GM21423 (cell line): ENCODE measurements around the gene SESTD1.
"Not testable (repeated sequence)": the region's sequence is repeated elsewhere in the genome, so short reads cannot be mapped to it uniquely, and the experiment has no call there.

Experiments used
- ATAC-seq: cut with Tn5 transposase; IDR thresholded peaks from one replicate; pipeline ENCODE4 v1.9.1; 2021; ENCODE audit warnings: mild to moderate bottlenecking, moderate library complexity; ENCODE audit not compliant: unreplicated experiment

The SESTD1 gene

DNA sequence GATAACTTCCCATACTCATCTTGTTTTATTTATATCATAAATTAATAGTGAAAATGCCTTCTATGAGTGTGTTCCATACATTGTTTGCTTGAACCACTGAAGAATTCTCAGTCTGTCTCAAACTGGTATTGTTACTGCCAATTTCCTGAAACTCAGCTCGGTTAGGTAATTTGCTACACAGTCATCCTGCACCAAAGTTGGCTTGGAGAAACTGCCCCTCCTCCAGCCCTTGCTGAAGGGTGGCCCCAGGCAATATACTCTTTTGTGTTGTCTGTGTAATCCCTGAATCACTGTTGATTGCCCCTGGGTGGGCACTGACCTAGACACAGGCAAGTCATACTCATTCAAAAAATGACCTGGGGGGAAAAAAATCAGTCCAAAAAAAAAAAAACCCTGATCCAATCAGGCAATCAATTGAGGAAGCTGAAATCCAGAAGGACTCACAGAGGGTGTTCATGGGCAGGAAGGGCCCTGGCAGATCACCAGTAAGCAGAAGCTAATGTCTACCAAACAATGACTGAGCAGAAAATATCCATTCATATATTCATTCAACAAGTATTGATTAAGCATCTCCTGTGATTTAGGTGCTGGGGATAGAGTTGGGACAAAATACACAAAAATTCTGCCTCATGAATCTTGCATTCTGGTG is 3.8 kb upstream of the SESTD1 start:
- ATAC-seq = no peak

DNA sequence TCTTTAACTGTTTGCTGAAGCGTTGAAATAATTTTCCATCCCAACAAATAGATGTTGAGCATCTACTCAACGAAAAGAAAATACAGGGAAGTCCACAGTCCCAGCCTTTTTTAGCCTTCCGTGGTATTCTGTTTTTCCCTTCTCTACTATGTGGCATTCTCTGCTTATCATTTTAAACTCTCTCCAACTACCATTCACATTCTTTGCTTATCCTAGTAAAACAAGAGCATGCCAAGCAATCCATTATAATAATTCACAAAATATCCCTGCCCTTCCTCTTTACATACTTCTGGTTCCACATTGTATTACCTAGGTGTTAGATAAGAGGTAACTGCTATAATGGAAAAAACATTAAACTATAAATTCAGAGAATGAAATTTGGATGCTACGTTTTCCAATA is 1.6 kb upstream of the SESTD1 start:
- ATAC-seq = no peak

DNA sequence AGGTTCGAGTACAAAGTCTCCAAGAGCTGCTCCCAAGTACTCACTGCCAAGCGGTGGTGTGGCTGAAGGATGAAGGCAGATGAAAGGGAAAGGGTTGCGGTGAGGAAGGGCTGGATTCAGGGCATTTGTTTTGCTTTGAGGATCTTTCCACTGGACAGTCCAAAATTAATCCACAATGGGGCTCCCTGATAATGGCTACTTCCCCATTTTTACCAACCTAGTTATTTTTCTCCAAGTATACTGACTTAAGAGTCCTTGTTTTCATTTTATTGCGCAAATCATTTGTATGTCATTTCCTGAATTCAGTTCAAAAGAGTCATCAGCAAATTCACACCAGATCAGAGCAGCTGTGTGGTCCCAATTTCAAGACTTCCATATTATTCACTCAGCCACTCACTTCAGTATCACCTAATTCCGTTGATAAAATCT is 464 bp upstream of the SESTD1 start:
- ATAC-seq = no peak

DNA sequence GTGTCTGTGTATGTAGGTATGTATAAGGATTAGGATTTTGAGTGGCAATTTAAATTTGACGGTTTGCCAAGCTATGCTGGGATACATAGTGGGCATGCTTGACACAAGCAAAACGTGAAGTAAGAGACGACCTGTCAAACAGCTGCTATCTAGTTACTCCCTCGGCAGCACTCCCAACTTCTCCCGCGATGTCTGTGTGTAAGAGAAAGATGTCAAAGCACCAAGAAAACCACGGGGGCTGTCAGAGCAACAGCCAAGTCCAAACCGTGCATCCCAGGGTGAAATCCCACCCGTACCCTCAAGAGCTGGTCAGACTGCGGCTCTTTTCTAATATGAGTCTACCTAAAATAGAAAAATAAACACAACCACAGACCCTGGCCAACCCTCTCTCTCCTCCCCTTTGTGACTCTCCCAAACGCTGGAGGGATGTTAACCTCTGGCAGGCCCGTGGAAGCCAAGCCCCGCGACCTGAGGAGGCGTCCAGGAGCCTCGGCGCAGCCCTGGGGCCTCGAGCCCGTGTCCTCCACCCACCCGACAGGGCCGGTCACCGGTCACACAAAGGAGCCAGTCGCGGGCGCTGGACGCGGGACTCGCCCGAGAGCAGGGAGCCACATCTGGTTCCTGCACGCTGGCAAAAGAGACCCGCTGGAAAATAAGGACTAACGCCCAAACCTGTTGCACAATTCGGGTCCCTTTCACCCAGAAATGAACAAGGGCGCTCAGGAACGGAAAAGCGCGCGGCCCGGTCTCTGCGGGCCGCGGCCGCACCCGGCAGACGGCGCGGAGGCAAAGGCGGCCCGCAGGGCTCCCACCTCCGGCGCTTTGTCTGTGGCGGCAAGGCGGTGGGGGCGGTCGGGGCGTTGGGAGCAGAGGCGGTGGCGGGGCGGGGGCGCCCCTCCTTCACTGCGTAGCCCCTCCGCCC is 925 bp downstream of the SESTD1 start:
- peak; percentile 31 for ATAC-seq

DNA sequence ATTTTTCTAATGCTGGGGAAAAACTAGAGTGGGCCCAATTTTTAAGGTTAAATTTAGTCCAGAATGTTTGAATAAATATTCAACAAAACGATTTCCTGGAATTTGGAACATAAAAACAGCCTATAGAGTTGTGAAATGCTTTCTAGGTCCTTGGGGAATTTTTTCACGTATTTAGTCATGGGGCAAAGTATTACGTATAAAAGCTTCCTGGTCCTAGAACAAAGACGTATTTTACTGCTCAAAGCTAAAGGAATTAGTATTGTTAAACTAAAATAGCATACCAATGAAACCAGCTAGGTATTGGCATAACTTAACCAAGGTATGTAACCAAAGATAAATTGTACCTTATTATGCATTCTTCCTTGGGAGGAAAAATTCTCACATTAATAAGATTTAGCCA is 1.6 kb downstream of the SESTD1 start:
- ATAC-seq = no peak

DNA sequence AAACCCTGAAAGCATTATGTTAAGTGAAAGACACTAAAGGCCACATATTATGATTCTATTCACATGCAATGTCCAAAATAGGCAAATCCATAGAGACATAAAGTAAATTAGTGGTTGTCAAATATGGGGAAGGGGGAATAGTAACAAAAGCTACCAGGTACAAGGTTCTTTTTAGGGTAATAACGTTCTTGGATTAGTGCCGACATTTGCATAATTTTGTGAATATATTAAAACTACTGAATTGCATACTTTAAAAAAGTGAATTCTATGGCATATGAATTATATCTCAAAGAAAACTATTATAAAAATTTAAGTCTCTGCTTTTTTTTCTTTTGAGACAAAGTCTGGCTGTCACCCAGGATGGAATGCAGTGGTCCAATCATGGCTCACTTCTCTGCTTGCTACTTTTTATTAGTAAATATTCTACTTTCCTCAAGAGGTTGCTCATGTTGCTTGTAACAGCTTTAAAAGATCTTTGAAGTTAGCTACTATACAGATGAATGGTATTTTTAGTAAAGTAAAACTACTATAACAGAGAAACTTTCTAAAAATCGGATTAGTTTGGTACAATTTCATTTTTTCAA is 2.5 kb downstream of the SESTD1 start:
- no peak for ATAC-seq

DNA sequence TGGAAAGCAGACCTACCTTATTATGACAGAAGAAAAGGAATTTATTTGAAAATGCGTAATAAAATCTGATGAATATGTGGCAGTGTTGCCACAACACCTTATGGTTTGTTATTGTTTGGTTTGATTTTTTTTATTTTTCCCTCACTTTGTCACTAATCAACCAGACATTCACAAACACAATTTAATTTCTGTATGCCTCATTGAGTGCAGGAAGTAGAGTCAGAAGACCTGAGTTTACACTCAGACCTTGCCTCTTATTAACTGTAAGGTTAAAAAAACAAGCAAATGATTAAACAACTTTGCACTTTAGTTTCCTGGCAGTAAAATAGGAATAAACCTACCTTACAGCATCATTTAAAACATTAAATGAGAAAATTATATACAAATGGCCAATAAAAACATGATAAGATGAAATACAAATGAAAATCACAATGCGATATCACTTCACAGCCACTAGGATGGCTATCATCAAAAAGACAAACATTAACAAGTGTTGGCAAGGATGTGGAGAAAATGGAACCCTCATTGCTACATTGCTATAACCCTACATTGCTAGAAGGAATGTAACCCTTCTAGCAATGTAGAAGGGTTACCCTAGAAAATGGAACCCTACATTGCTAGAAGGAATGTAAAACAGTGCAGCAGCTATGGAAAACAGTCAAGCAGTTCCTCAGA is 3.3 kb downstream of the SESTD1 start:
- ATAC-seq = no peak

DNA sequence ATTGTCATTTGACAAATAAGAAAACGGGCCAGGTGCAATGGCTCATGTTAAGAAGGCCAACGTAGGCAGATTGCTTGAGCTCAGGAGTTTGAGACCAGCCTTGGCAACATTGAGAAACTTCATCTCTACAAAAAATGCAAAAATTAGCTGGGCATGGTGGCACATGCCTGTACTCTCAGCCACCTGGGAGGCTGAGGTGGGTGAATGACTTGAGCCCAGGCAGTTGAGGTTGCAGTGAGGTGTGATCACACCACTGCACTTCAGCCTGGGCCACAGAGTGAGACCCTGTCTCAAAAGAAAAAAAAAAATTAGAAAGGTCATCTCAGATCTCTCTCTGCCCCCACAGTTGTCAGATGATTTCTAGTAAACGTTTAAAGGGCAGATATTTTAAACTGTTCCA is 4.4 kb downstream of the SESTD1 start:
- no peak for ATAC-seq

DNA sequence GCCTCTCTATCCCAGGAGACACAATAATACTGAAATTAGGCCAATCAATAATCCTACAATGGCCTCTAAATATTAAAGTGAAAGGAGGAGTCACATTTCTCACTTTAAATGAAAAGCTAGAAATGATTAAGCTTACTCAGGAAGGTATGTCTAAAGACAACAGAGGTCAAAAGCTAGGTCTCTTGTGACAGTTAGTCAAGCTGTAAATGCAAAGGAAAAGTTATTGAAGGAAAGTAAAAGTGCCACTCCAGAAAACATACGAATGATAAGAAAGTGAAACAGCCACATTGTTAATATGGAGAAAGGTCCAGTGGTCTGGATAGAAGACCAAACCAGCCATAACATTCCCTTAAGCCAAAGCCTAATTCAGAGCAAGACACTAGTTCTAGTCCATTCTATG is 9.5 kb downstream of the SESTD1 start:
- ATAC-seq = peak; percentile 32

DNA sequence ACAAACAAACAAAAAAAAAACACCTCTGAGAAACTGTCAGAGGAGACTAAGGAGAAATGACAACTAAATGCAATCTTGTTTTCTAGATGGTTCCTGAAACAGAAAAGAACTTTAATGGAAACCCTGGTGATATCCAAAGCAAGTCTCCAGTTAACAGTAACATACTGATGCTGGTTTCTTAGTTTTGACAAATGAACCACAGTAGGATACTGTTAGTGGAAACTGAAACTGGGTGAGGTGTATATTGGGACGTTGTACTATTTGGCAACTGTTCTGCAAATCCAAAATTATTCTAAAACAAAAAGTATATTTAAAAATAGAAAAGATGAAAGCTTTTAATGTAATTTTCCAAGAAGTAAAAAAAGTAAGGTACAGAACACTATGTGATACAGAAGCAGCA is 11.4 kb downstream of the SESTD1 start:
- ATAC-seq = peak; percentile 53

DNA sequence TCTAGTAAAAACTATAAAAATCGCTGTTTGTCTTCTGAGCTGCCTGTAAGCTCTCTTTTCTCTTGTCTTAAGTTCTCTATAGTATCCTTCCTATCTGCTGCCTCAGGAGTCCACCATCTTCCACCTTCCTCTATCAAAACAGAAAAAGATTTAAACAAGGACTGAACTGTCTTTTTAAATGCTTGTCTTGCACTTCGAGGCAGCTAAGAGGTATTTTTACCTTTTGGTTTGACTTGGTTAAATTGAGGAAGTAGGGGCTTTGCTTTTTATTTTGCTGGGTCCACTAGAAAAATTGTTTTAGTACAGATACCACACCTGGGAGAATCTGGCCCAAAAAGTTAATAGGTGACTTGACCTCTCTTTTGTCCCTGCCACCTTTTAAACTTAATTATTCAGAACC is 12.2 kb downstream of the SESTD1 start:
- peak; percentile 37 for ATAC-seq

DNA sequence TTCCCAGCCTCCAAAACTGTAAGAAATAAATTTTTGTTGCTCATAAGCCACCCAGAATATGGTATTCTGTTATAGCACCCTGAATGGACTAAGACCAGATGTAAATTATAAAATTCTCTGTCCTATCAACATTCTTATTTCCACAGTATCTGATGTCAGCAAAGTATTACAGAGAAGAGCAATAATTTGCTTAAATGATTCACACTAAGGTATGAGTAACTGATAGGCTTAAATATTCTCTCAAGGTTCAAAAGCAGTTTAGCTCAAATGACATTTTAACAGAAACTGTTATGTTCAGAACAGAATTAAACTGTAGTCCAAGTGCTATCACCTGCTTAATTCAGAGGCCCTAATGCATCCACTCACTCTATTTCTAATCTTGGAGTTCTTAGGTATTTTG is 12.8 kb downstream of the SESTD1 start:
- ATAC-seq = no peak

DNA sequence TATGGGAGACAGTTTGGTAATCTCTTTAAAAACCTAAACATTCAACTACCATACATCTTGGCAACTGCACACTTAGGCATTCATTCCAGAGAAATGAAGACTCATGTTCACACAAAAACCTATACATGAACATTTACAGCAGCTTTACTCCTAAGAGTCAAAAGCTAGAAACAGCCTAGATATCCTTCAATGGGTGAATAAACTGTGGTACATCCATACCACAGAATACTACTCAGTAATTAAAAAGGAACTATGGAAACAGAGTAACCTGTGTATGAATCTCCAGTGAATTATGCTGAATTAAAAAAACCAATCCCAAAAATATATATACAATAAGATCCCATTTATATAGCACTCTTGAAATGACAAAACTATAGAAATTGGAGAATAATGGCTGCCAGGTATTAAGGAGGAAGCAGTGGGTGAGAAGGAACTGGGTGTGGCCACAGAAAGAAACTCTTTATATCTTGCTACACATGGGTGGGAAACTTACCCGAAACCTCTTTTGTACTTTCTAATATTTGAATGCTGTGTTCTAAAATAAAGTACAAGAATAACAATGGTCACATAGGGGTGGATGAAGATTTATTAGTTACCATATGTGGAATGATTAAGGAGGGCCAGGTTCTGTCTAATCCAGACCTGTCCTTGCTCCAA is 13.7 kb downstream of the SESTD1 start:
- ATAC-seq = no peak

DNA sequence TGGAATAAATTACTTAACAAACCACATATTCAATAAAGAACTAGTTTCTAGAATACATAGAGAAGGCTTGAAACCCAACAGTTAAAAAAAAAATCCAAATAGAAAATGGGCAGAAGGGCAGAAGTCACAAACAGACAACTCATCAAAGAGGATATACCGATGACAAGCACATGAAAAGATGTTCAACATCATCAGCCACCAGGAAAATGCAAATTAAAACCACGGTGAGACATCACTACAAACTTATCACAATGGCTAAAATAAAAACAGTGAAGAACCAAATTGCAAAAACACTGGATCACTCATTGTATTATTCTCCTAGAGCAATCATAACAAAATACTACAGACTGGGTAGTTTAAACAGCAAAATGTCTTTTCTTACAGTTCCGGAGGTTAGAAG is 14.5 kb downstream of the SESTD1 start:
- ATAC-seq = no peak

DNA sequence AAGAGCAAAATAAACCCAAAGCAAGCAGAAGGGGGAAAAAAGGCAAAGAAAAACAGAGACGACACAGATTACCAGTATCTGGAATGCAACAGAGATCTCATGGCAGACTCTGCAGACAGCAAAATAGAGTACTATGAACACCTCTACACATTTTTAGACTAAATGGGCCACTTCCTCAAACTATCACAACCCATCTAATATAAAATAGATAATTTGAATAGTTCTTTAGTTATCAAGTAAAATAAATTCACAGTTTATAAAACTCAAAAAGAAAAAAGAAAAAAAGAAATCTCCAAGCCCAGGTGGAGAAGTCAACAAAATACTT is 16.6 kb downstream of the SESTD1 start:
- ATAC-seq = no peak

DNA sequence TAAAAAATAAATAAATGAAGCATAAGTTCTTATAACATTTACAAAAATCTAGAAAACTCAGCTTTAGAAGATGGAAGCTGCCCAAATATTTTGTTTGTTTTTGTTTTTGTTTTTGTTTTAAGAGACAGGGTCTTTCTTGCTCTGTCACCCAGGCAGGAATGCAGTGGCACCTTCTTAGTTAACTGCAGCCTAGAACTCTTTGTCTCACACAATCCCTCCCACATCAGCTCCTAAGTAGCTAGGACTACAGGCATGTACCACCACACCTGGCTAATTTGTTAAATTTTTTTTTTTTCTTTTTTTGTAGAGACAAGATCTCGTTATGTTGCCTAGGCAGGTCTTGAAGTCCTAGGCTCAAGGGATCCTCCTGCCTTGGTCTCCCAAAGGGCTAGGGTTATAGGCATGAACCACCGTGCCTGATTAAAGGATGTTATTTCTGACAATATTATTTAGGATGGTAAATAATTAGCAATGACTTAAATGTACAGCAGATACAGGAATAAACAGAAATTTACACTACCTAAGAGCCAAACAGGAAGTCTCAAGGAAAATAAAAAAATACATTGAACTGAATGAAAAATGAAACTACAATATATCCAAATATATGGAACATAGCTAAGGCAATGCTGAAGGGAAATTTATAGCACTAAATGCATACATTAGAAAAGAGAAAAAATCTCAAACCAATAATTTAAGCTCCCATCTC is 17.2 kb downstream of the SESTD1 start:
- ATAC-seq = no peak

DNA sequence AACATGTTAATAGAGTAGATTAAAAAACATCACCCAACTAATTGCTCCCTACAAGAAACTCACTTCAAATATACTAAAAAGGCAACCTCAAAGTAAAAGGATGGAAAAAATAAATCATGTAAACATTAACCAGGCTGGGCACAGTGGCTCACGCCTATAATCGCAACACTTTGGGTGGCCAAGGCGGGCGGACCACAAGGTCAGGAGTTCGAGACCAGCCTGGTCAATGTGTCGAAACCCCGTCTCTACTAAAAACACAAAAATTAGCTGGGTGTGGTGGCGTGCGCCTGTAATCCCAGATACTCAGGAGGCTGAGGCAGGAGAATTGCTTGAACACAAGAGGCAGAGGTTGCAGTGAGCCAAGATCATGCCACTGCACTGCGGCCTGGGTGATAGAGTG is 18.8 kb downstream of the SESTD1 start:
- not testable (repeated sequence) for ATAC-seq

DNA sequence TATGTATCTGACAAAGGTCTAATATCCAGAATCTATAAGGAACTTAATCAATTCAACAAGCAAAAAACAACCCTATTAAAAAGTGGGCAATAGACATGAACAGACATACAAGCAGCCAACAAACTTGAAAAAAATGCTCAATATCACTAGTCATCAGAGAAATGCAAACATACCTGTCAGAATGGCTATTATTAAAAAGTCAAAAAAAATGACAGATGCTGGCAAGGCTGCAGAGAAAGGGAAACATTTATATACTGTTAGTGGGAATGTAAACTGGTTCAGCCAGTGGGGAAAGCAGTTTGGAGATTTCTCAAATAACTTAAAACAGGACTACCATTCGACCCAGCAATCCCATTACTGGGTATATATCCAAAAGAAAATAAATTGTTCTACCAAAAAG is 21.6 kb downstream of the SESTD1 start:
- ATAC-seq = no peak

DNA sequence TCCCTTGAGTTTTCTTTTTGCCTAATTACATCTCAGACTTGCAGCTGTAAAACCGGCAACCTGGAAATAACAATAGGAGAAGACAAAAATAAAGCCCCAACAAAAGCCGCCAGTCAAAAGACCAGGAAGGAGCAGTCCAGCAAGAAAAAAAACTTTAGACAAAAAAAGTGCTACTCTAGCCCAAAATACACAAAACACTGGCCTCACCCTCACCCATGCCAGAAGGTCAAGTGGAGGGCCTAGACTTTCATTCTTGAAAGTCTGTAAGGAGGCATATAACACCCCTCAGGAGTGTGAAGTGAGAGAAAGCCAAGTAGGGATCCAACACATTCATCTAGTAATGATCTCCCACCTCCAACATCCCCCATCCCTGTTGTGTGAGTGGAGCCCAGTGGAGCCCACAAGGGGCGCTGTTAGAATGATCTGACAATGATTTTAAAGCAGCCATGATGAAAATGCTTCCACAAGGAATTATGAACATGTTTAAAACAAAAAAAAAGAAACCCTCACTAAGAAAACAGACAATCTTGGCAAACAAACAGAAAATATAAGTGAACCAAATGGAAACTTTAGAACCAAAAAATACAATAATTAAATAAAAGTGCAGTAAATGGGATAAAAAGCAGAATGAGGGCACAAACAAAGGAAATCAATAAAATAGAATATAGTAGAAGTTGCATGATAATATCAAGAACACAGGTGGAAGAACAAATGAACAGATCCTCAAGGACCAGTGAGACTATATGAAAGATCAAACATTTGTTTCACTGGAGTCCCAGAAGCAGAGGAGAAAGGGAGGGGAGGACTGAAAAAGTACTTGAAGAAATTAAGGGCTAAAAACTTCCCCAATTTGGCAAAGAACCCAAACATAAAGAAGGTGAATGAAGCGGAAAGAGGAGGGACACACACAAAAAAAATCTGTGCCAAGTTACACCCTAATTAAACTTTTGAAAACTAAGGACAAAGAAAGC is 23.9 kb downstream of the SESTD1 start:
- no peak for ATAC-seq
